K562 (cell line): Measurements from ENCODE around the gene GCDH. TPM values are rescaled to one million over a fixed set of nuclear protein-coding genes. Genes with fewer than 3 reads are reported as not detected.

Experiments
- ATAC-seq: fragments of 200-7000 bp; cut with Tn5 transposase; 3 replicates; pipeline ENCODE4 v1.9.1; 2020; ENCODE audit warnings: moderate library complexity
- BruUV-seq: library from RNA; stranded (reverse); fragments of 400-500 nt; replicated peaks from 2 replicates; lab custom pipeline; 2021; lab: Mats Ljungman, UMichigan
- CTCF ChIA-PET: fragments of 300-600 bp; formaldehyde crosslinking; extraction: SDS; loops from one replicate; lab custom pipeline; 2021; ENCODE audit warnings: low intra/inter-chr PET ratio; lab: Yijun Ruan, JAX
- POLR2A ChIA-PET: fragments of 300-600, 350-650 bp; sonication (Branson Sonifier 250); formaldehyde crosslinking; extraction: SDS; loops from one replicate; lab custom pipeline; 2021; ENCODE audit warnings: antibody characterized with exemption, inconsistent platforms; lab: Yijun Ruan, JAX
- DNase-seq, 4 experiments: peaks; one replicate each; pipeline versions ENCODE4 v3.0.0 to v3.0.0-alpha.2; 2011 to 2018; ENCODE audit warnings: low spot score in 3 of 4, mixed read lengths in 3 of 4; ENCODE audit errors: extremely low read depth in 1 of 4
- FAIRE-seq: peaks from 2 replicates; lab custom pipeline; 2011; peaks lifted over from hg19 to GRCh38; lab: Jason Lieb, UNC
- H2AFZ ChIP-seq: 2 replicates; pipeline ENCODE4 v1.6.0; 2011; ENCODE audit warnings: low read depth, low read length, control low read depth, inconsistent platforms
- H3K27ac ChIP-seq: fragments of 200-600 bp; 3 replicates; pipeline ENCODE4 v1.8.0; 2011; ENCODE audit warnings: low read depth, mild to moderate bottlenecking, control low read depth, inconsistent platforms, low read length, moderate library complexity, mixed read lengths; ENCODE audit errors: extremely low read depth
- H3K27me3 ChIP-seq, 2 experiments: fragments of 300-600 bp in 1 of 2; 2 replicates in 1 of 2; 3 replicates in 1 of 2; pipeline versions ENCODE4 v1.6.0 to v1.8.0; 2011; ENCODE audit warnings: inconsistent platforms in 2 of 2, low read length in 2 of 2, mild to moderate bottlenecking in 1 of 2, mixed read lengths in 1 of 2, moderate library complexity in 1 of 2; ENCODE audit not compliant: control insufficient read depth in 2 of 2, insufficient read depth in 2 of 2
- H3K36me3 ChIP-seq: fragments of 300-600 bp; 3 replicates; pipeline ENCODE4 v1.8.0; 2011; ENCODE audit warnings: mild to moderate bottlenecking, low read length, inconsistent platforms; ENCODE audit not compliant: control insufficient read depth, insufficient read depth
- H3K4me1 ChIP-seq, 2 experiments: fragments of 200-600 bp in 1 of 2; replicated peaks in 1 of 2; 2 replicates in 1 of 2; 3 replicates in 1 of 2; pipeline versions ENCODE4 v1.5.1 to v1.8.0; 2011; ENCODE audit warnings: inconsistent platforms in 2 of 2, low read length in 2 of 2, mild to moderate bottlenecking in 1 of 2, mixed read lengths in 1 of 2, moderate library complexity in 1 of 2; ENCODE audit not compliant: control insufficient read depth in 2 of 2, insufficient read depth in 2 of 2
- H3K4me2 ChIP-seq: 2 replicates; pipeline ENCODE4 v1.6.1; 2011; ENCODE audit warnings: low read length, control low read depth, inconsistent platforms, mixed read lengths; ENCODE audit not compliant: insufficient read depth
- H3K4me3 ChIP-seq: fragments of 200-600 bp; sonication (generic), shearing (Covaris generic); 2 replicates; pipeline ENCODE4 v1.5.1; 2016; ENCODE audit warnings: control low read depth, inconsistent platforms
- H3K79me2 ChIP-seq: fragments of 200-600 bp; 3 replicates; pipeline ENCODE4 v1.8.0; 2011; ENCODE audit warnings: low read length, inconsistent platforms; ENCODE audit not compliant: control insufficient read depth, insufficient read depth
- H3K9ac ChIP-seq, 2 experiments: 2 replicates each; pipeline versions ENCODE4 v1.6.0 to v1.6.1; 2011; ENCODE audit warnings: low read depth in 2 of 2, low read length in 2 of 2, control low read depth in 1 of 2, inconsistent platforms in 1 of 2, mild to moderate bottlenecking in 1 of 2, mixed read lengths in 1 of 2; ENCODE audit not compliant: insufficient read depth in 1 of 2
- H3K9me1 ChIP-seq: one replicate; pipeline ENCODE4 v1.6.0; 2011; ENCODE audit warnings: inconsistent platforms, mild to moderate bottlenecking, low read length, moderate library complexity; ENCODE audit not compliant: control insufficient read depth, insufficient read depth
- H3K9me3 ChIP-seq: replicated peaks from 2 replicates; pipeline ENCODE4 v1.5.1; 2011; ENCODE audit warnings: low read depth, low read length, inconsistent platforms; ENCODE audit not compliant: control insufficient read depth, insufficient read depth
- H4K20me1 ChIP-seq: replicated peaks from 2 replicates; pipeline ENCODE4 v1.6.1; 2011; ENCODE audit warnings: low read length, inconsistent platforms, mixed read lengths; ENCODE audit not compliant: control insufficient read depth, insufficient read depth
- CBX8 ChIP-seq: fragments of 200-600 bp; sonication (generic); IDR thresholded peaks from 2 replicates; pipeline ENCODE4 v1.6.1; 2012; ENCODE audit warnings: borderline replicate concordance, mixed run types, low read depth, mild to moderate bottlenecking, moderate library complexity, mixed read lengths, low read length, control low read depth, inconsistent platforms; ENCODE audit not compliant: poor library complexity, severe bottlenecking; ENCODE audit errors: extremely low read depth
- ETS2 ChIP-seq: IDR thresholded peaks from 2 replicates; pipeline ENCODE4 v1.6.1; 2016; ENCODE audit warnings: borderline replicate concordance, missing genetic modification characterization, mild to moderate bottlenecking, moderate library complexity, missing compliant biosample characterization; ENCODE audit not compliant: poor library complexity, severe bottlenecking
- PML ChIP-seq: IDR thresholded peaks from 2 replicates; pipeline ENCODE4 v1.6.1; 2012; ENCODE audit warnings: low read length, inconsistent platforms
- POLR2AphosphoS5 ChIP-seq: IDR thresholded peaks from 2 replicates; pipeline ENCODE4 v1.6.1; 2011; ENCODE audit warnings: mild to moderate bottlenecking, low read depth, low read length, moderate library complexity; ENCODE audit not compliant: control insufficient read depth, insufficient read depth
- RBFOX2 ChIP-seq: fragments of 200-400 bp; formaldehyde crosslinking; IDR thresholded peaks from 2 replicates; pipeline ENCODE4 v1.6.1; 2017; ENCODE audit warnings: low read depth, mild to moderate bottlenecking, low read length, moderate library complexity
- SIX5 ChIP-seq, 2 experiments: IDR thresholded peaks; 2 replicates each; pipeline ENCODE4 v1.6.1; 2011; ENCODE audit warnings: low read length in 2 of 2, borderline replicate concordance in 1 of 2, low read depth in 1 of 2, mild to moderate bottlenecking in 1 of 2, moderate library complexity in 1 of 2; ENCODE audit not compliant: insufficient read depth in 1 of 2
- SOX6 ChIP-seq: fragments of 450-650 bp; IDR thresholded peaks from 2 replicates; pipeline ENCODE4 v1.6.1; 2014; ENCODE audit warnings: mild to moderate bottlenecking
- ZBED1 ChIP-seq: IDR thresholded peaks from 2 replicates; pipeline ENCODE4 v1.6.1; 2014
- ZKSCAN8 ChIP-seq: fragments of 200-800 bp; sonication (Bioruptor generic); IDR thresholded peaks from 2 replicates; pipeline ENCODE4 v1.6.1; 2016; ENCODE audit warnings: missing genetic modification characterization, missing compliant biosample characterization
- ZNF175 ChIP-seq: fragments of 200-800 bp; sonication (Bioruptor generic); IDR thresholded peaks from 2 replicates; pipeline ENCODE4 v1.6.1; 2016; ENCODE audit warnings: low read depth, mild to moderate bottlenecking, missing genetic modification characterization, missing compliant biosample characterization
- ZNF217 ChIP-seq: sonication (generic); formaldehyde crosslinking; IDR thresholded peaks from 2 replicates; pipeline ENCODE4 v1.8.0; 2022; ENCODE audit warnings: mild to moderate bottlenecking, missing genetic modification reagents
- ZNF263 ChIP-seq: sonication (generic); formaldehyde crosslinking; IDR thresholded peaks from 2 replicates; pipeline ENCODE4 v1.8.0; 2022; ENCODE audit warnings: mild to moderate bottlenecking, missing genetic modification reagents, borderline replicate concordance
- WGBS: fragments of 100-300 bp; shearing (Covaris generic); methylation state at CpG from one replicate; pipeline ENCODE4 v1.1.6; 2016; ENCODE audit warnings: low coverage, mixed read lengths; ENCODE audit not compliant: insufficient coverage; ENCODE audit errors: missing lambda C conversion rate; 5-methylcytosine and 5-hydroxymethylcytosine counted together
- in situ Hi-C: fragments of 300-500 bp; cut with MboI; formaldehyde crosslinking; loops from 4 replicates; pipeline ENCODE4 v1.15.0; 2018; ENCODE audit warnings: inconsistent platforms, mixed read lengths
- intact Hi-C: fragments of 100-400 bp; cut with micrococcal nuclease; formaldehyde crosslinking; loops from 2 replicates; pipeline ENCODE4 v1.14.2; 2022
- polyA plus RNA-seq, 8 experiments: library from polyadenylated mRNA; depleted of rRNA in 4 of 8; stranded (reverse) in 5 of 8; unstranded in 3 of 8; fragments of >200 nt; fragmentation: Nextera tagmentation in 2 of 8; fragmentation: Illumina TruSeq in 1 of 8; extraction: Ambion mirVana in 2 of 8; extraction: Trizol in 1 of 8; gene quantifications; 2 replicates each; pipeline versions ENCODE4 v1.2.1 to v1.2.3, GENCODE V29; 2011 to 2014; ENCODE audit warnings: inconsistent platforms in 1 of 8, missing spikeins in 1 of 8
- total RNA-seq, 7 experiments: library from RNA; depleted of rRNA in 6 of 7; stranded (reverse); fragments of >200 nt in 6 of 7; fragmentation: Illumina TruSeq in 2 of 7; extraction: Trizol in 2 of 7; gene quantifications; 2 replicates each; pipeline versions ENCODE4 v1.2.1 to v1.2.3, GENCODE V29; 2011 to 2021; ENCODE audit warnings: low replicate concordance in 1 of 7
- TF ChIP-seq, protein P1 (sequence below): fragments of 450-650 bp; formaldehyde crosslinking; IDR thresholded peaks from 2 replicates; pipeline ENCODE4 v1.4.0; 2020; ENCODE audit warnings: mild to moderate bottlenecking
- TF ChIP-seq, protein P2 (sequence below), 2 experiments: fragments of 450-650 bp in 1 of 2; sonication (generic) in 1 of 2; formaldehyde crosslinking in 1 of 2; IDR thresholded peaks in 1 of 2; conservative IDR thresholded peaks in 1 of 2; 2 replicates each; pipeline versions ENCODE4 v1.6.1 to v1.8.1; 2016 to 2023; ENCODE audit warnings: mild to moderate bottlenecking in 2 of 2, moderate library complexity in 2 of 2, inconsistent platforms in 1 of 2, missing genetic modification reagents in 1 of 2

GCDH gene
- total and polyA plus RNA-seq, 9 of the 15 experiments (the other 6 are each of a cell fraction or from before 2014, with no cell fraction given), result 2.9 to 50.8 (median 19.1) TPM

DNA sequence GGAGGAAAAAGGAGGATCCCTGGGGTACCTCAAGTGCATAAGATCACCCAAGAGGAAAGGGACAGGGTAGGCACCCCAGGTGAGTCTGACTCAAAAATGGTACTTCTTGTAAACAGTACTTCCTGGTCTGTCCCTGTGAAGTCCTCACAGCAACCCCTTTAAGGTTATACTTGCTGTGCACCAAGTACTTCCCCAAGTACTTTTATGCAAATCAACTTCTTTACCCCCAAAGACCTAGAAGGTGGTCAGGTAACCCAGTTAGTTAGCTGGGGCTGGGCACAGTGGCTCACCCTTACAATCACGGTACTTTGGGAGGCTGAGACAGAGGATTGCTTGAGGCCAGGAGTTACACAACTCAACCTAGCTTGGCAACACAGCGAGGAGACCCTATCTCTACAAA is 49.9 kb downstream of the GCDH start:
- H3K9ac ChIP-seq, result peak overlapping the region in 1 of 2 experiments; percentile 83; a peak in 1 of 4 replicates
- no peak overlapping the region for H2AFZ ChIP-seq
- H3K9me1 ChIP-seq, result peaks cover 8% of the 10 kb centered on the region
- intact Hi-C loops, result no loop called here
- H3K27ac ChIP-seq, result peak overlapping the region; percentile 60; the same call in 1 of the 3 replicates
- H3K4me1 ChIP-seq, result peaks cover 27 to 44% of the 10 kb centered on the region in 2 experiments
- no peaks in the 10 kb centered on the region for H3K9me3 ChIP-seq
- H4K20me1 ChIP-seq, result peaks cover 31% of the 10 kb centered on the region
- no peak for DNase-seq
- in situ Hi-C loops, result no loop called here
- peaks cover 54% of the 10 kb centered on the region for H3K79me2 ChIP-seq
- H3K4me2 ChIP-seq, result peak overlapping the region; percentile 98
- 82% methylated on average over 2 of the region's 2 CpGs for WGBS
- peaks cover 61% of the 10 kb centered on the region for H3K36me3 ChIP-seq
- no peak overlapping the region for H3K4me3 ChIP-seq
- no peak for ATAC-seq
- H3K27me3 ChIP-seq, result no peaks in the 10 kb centered on the region
- peak; percentile 34; the same call in 1 of the 2 replicates for TF ChIP-seq PML
- no peak for TF ChIP-seq CBX8
- TF ChIP-seq, protein P1, sequence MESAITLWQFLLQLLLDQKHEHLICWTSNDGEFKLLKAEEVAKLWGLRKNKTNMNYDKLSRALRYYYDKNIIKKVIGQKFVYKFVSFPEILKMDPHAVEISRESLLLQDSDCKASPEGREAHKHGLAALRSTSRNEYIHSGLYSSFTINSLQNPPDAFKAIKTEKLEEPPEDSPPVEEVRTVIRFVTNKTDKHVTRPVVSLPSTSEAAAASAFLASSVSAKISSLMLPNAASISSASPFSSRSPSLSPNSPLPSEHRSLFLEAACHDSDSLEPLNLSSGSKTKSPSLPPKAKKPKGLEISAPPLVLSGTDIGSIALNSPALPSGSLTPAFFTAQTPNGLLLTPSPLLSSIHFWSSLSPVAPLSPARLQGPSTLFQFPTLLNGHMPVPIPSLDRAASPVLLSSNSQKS (CRISPR knock-in tag), result no peak
- no peak for TF ChIP-seq ZNF263
- peak; percentile 10; the same call in 1 of the 2 replicates for TF ChIP-seq RBFOX2
- no peak for TF ChIP-seq SIX5 (IDR thresholded peaks at IDR 0.05; ENCODE audit: borderline replicate concordance in 1 of 2, insufficient read depth in 1 of 2, low read depth in 1 of 2, low read length in 2 of 2)
- peak; percentile 41; the same call in 1 of the 2 replicates for TF ChIP-seq POLR2AphosphoS5
- no peak for TF ChIP-seq ETS2 (tag)
- TF ChIP-seq ZNF217 (CRISPR knock-in tag), result no peak
- no peak for TF ChIP-seq SOX6
- TF ChIP-seq ZBED1, result peak; percentile 54; the same call in 1 of the 2 replicates
- no peak for TF ChIP-seq ZKSCAN8 (CRISPR knock-in tag)
- TF ChIP-seq, protein P2, sequence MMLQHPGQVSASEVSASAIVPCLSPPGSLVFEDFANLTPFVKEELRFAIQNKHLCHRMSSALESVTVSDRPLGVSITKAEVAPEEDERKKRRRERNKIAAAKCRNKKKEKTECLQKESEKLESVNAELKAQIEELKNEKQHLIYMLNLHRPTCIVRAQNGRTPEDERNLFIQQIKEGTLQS (IDR thresholded peaks at IDR 0.05), result no peak
- TF ChIP-seq, protein P2 (CRISPR knock-in tag; conservative IDR thresholded peaks at IDR 0.05), result no peak
- TF ChIP-seq ZNF175 (CRISPR knock-in tag), result no peak
- BruUV-seq, result no TSS peak
- POLR2A ChIA-PET, result interaction anchor here (0.7 kb wide), 1 partner anchor 20 kb away, joined by 5 read pairs; no protein-coding TSS in a partner anchor
- CTCF ChIA-PET, result no interaction called here
- no peak for FAIRE-seq
